Measurements from ENCODE around the gene RFXANK. TPM values are rescaled to one million over a fixed set of nuclear protein-coding genes. Genes with fewer than 3 reads are reported as not detected.

The RFXANK gene
- total RNA-seq, 1 donor from 2014 or later = 31.2 TPM

- Histone ChIP-seq H3K9ac (no peak overlapping the region), H2AFZ (replicated peaks) (no peak overlapping the region), H3K27me3 (peaks cover 30% of the 10 kb centered on the region), H3K4me3 (no peak overlapping the region), H3K4me2 (no peak overlapping the region), H3F3A (ENCODE audit: low read depth) (no peaks in the 10 kb centered on the region), H3K27ac (no peak overlapping the region), H3K36me3 (no peaks in the 10 kb centered on the region), H4K20me1 (ENCODE audit: low read depth) (no peaks in the 10 kb centered on the region), H3K79me2 (ENCODE audit: low read depth) (no peaks in the 10 kb centered on the region), H3K4me1 (no peaks in the 10 kb centered on the region), H3K9me3 (ENCODE audit: low read depth) (no peaks in the 10 kb centered on the region)
- Mint-ChIP-seq H3K27me3 (ENCODE audit: insufficient read depth, low read depth) (peaks cover 11% of the 10 kb centered on the region), H3K9me3 (peaks cover 24% of the 10 kb centered on the region), H3K27ac (no peak overlapping the region), H3K4me1 (no peaks in the 10 kb centered on the region), H3K36me3 (peaks cover 3% of the 10 kb centered on the region), H3K4me3 (no peak overlapping the region)
- TF ChIP-seq CTCF (IDR thresholded peaks at IDR 0.05) (no peak), EZH2phosphoT487 (IDR thresholded peaks at IDR 0.05) (no peak), EZH2 (IDR thresholded peaks at IDR 0.05) (no peak)
- DNase-seq (ENCODE audit: low spot score) = no peak
These were observed 40.2 kb downstream of the RFXANK start for GRCh38 chr19:19232261-19232721.

GRCh38 chr19:19234220-19234816 is 42.3 kb downstream of the RFXANK start:
- Histone ChIP-seq H3K9me3 (ENCODE audit: low read depth) (no peaks in the 10 kb centered on the region), H3K36me3 (no peaks in the 10 kb centered on the region), H2AFZ (replicated peaks) (no peak overlapping the region), H3K4me2 (no peak overlapping the region), H3K27me3 (peaks cover 10% of the 10 kb centered on the region), H3K4me1 (no peaks in the 10 kb centered on the region), H3K27ac (no peak overlapping the region), H3F3A (ENCODE audit: low read depth) (no peaks in the 10 kb centered on the region), H4K20me1 (ENCODE audit: low read depth) (no peaks in the 10 kb centered on the region), H3K9ac (no peak overlapping the region), H3K4me3 (no peak overlapping the region), H3K79me2 (ENCODE audit: low read depth) (no peaks in the 10 kb centered on the region)
- H3K4me3 Mint-ChIP-seq = no peak overlapping the region
- H3K27ac Mint-ChIP-seq = no peak overlapping the region
- TF ChIP-seq EZH2 (IDR thresholded peaks at IDR 0.05) (no peak), EZH2phosphoT487 (IDR thresholded peaks at IDR 0.05) (no peak), CTCF (IDR thresholded peaks at IDR 0.05) (no peak)
- H3K36me3 Mint-ChIP-seq = peaks cover 3% of the 10 kb centered on the region
- H3K27me3 Mint-ChIP-seq (ENCODE audit: insufficient read depth, low read depth) = peaks cover 9% of the 10 kb centered on the region
- H3K4me1 Mint-ChIP-seq = no peaks in the 10 kb centered on the region
- peaks cover 24% of the 10 kb centered on the region for H3K9me3 Mint-ChIP-seq
- no peak for DNase-seq (ENCODE audit: low spot score)

- Histone ChIP-seq H3K36me3 (no peaks in the 10 kb centered on the region), H4K20me1 (ENCODE audit: low read depth) (no peaks in the 10 kb centered on the region), H3K4me1 (no peaks in the 10 kb centered on the region), H2AFZ (replicated peaks) (no peak overlapping the region), H3K4me3 (no peak overlapping the region), H3K4me2 (no peak overlapping the region), H3K27ac (no peak overlapping the region), H3K27me3 (peaks cover 6% of the 10 kb centered on the region), H3K9me3 (ENCODE audit: low read depth) (no peaks in the 10 kb centered on the region), H3F3A (ENCODE audit: low read depth) (no peaks in the 10 kb centered on the region), H3K79me2 (ENCODE audit: low read depth) (no peaks in the 10 kb centered on the region), H3K9ac (no peak overlapping the region)
- Mint-ChIP-seq H3K9me3 (peaks cover 24% of the 10 kb centered on the region), H3K36me3 (peaks cover 3% of the 10 kb centered on the region), H3K4me1 (no peaks in the 10 kb centered on the region), H3K27me3 (ENCODE audit: insufficient read depth, low read depth) (peaks cover 9% of the 10 kb centered on the region), H3K27ac (no peak overlapping the region), H3K4me3 (peak overlapping the region; percentile 4)
- no peak for DNase-seq (ENCODE audit: low spot score)
- no peak for TF ChIP-seq CTCF (IDR thresholded peaks at IDR 0.05)
- TF ChIP-seq EZH2phosphoT487 (IDR thresholded peaks at IDR 0.05) = no peak
- no peak for TF ChIP-seq EZH2 (IDR thresholded peaks at IDR 0.05)
These were observed 44.1 kb downstream of the RFXANK start for GRCh38 chr19:19236173-19236572.

All from neural progenitor cell (in vitro differentiated cells).